RKO (cell line): Measurements from ENCODE around the gene AADACL2.
A peak's percentile ranks its signal among the peaks of the same experiment; 100 is the strongest.
"Not testable (repeated sequence)": the region's sequence is repeated elsewhere in the genome, so short reads cannot be mapped to it uniquely, and the experiment has no call there.

Source experiments
- DNase-seq: peaks from one replicate; pipeline ENCODE4 v3.0.0-alpha.2; 2016; ENCODE audit warnings: low spot score

AADACL2 gene

GRCh38 chr3:151733613-151734012 lies at the start of gene AADACL2:
AADACL2 (plus strand) TSS chr3:151733927; CDS start chr3:151734036, 109 bp downstream.
- DNase-seq: no peak

- DNase-seq: no peak
These were observed 49.6 kb upstream of the AADACL2 start for GRCh38 chr3:151684094-151684493.

GRCh38 chr3:151686257-151686656 lies 47.5 kb upstream of the AADACL2 start:
- no peak for DNase-seq

GRCh38 chr3:151687076-151687475 lies 46.7 kb upstream of the AADACL2 start:
- DNase-seq: no peak

- no peak for DNase-seq
These were observed 45.2 kb upstream of the AADACL2 start for GRCh38 chr3:151688571-151688970.

GRCh38 chr3:151690645-151691044 lies 43.1 kb upstream of the AADACL2 start:
- DNase-seq: no peak

GRCh38 chr3:151697496-151697895 lies 36.2 kb upstream of the AADACL2 start:
- no peak for DNase-seq

- no peak for DNase-seq
These were observed 26.5 kb upstream of the AADACL2 start for GRCh38 chr3:151707216-151707615.

GRCh38 chr3:151708868-151709267 lies 24.9 kb upstream of the AADACL2 start:
- no peak for DNase-seq

GRCh38 chr3:151709847-151710246 lies 23.9 kb upstream of the AADACL2 start:
- no peak for DNase-seq

- DNase-seq: no peak
These were observed 12.4 kb upstream of the AADACL2 start for GRCh38 chr3:151721294-151721693.

- no peak for DNase-seq
These were observed 10.9 kb upstream of the AADACL2 start for GRCh38 chr3:151722856-151723255.

GRCh38 chr3:151724576-151725562 lies 8.9 kb upstream of the AADACL2 start:
- DNase-seq: no peak

- no peak for DNase-seq
These were observed 7.7 kb upstream of the AADACL2 start for GRCh38 chr3:151726016-151726415.

GRCh38 chr3:151732861-151733260 lies 866 bp upstream of the AADACL2 start:
- DNase-seq: no peak

- no peak for DNase-seq
These were observed 6.9 kb downstream of the AADACL2 start for GRCh38 chr3:151740581-151740980.

- no peak for DNase-seq
These were observed 10.1 kb downstream of the AADACL2 start for GRCh38 chr3:151743855-151744254.

GRCh38 chr3:151750181-151750580 lies 16.5 kb downstream of the AADACL2 start:
- no peak for DNase-seq

GRCh38 chr3:151750678-151751077 lies 17.0 kb downstream of the AADACL2 start:
- DNase-seq: no peak

- DNase-seq: no peak
These were observed 17.4 kb downstream of the AADACL2 start for GRCh38 chr3:151751161-151751560.

- peak; percentile 45 for DNase-seq
These were observed 20.1 kb downstream of the AADACL2 start for GRCh38 chr3:151753846-151754245.

GRCh38 chr3:151761581-151761980 lies 27.9 kb downstream of the AADACL2 start:
- no peak for DNase-seq

GRCh38 chr3:151764699-151765098 lies 31.0 kb downstream of the AADACL2 start:
- DNase-seq: not testable (repeated sequence)

GRCh38 chr3:151765685-151766084 lies 32.0 kb downstream of the AADACL2 start:
- DNase-seq: peak; percentile 18
